A549 (cell line): ENCODE data around the gene SUMO3. TPM values are rescaled to one million over a fixed set of nuclear protein-coding genes. Genes with fewer than 3 reads are reported as not detected.
A peak's percentile ranks its signal among the peaks of the same experiment; 100 is the strongest.

Experiments
- ATAC-seq, 2 experiments: fragments of 200-7000 bp in 1 of 2; fragments of >200 bp in 1 of 2; cut with Nextera tagmentation in 1 of 2; cut with Tn5 transposase in 1 of 2; 3 replicates each; pipeline versions ENCODE4 v1.8.0 to v1.9.1; 2018 to 2020; ENCODE audit warnings: mild to moderate bottlenecking in 1 of 2, moderate library complexity in 1 of 2
- CTCF ChIA-PET: fragments of 300-600 bp; sonication (Branson Sonifier 250); formaldehyde crosslinking; extraction: SDS; loops from one replicate; lab custom pipeline; 2021; ENCODE audit warnings: antibody characterized with exemption, inconsistent platforms; lab: Yijun Ruan, JAX
- POLR2A ChIA-PET: fragments of 350-600 bp; formaldehyde crosslinking; extraction: SDS; loops from one replicate; lab custom pipeline; 2021; ENCODE audit warnings: antibody characterized with exemption, inconsistent platforms; lab: Yijun Ruan, JAX
- DNase-seq, 2 experiments: peaks; one replicate each; pipeline versions ENCODE4 v3.0.0 to v3.0.0-alpha.2; 2011 to 2016; ENCODE audit warnings: low read depth in 1 of 2, low spot score in 1 of 2
- FAIRE-seq: peaks from 2 replicates; lab custom pipeline; 2011; peaks lifted over from hg19 to GRCh38; lab: Jason Lieb, UNC
- H3K27ac ChIP-seq, 2 experiments: fragments of >200 bp; sonication (Bioruptor Twin); formaldehyde crosslinking; 3 replicates each; pipeline ENCODE4 v1.5.1; 2016 to 2017
- H3K4me1 ChIP-seq: fragments of >200 bp; sonication (Bioruptor Twin); formaldehyde crosslinking; 3 replicates; pipeline ENCODE4 v1.6.1; 2016
- H3K4me2 ChIP-seq: fragments of >200 bp; sonication (Bioruptor Twin); formaldehyde crosslinking; 3 replicates; pipeline ENCODE4 v1.6.1; 2016
- H3K4me3 ChIP-seq: fragments of >200 bp; sonication (Bioruptor Twin); formaldehyde crosslinking; 3 replicates; pipeline ENCODE4 v1.5.1; 2016
- H3K9me3 ChIP-seq: fragments of >200 bp; sonication (Bioruptor Twin); formaldehyde crosslinking; 3 replicates; pipeline ENCODE4 v1.6.1; 2016
- CHD2 ChIP-seq: fragments of 150-350 bp; IDR thresholded peaks from 2 replicates; pipeline ENCODE4 v1.6.1; 2014; ENCODE audit warnings: low read length; ENCODE audit not compliant: partially characterized antibody
- CTCF ChIP-seq: fragments of >200 bp; sonication (Bioruptor Twin); formaldehyde crosslinking; IDR thresholded peaks from 3 replicates; pipeline ENCODE4 v1.5.1; 2016
- EHF ChIP-seq: fragments of 250-450 bp; sonication (Bioruptor Pico); IDR thresholded peaks from 2 replicates; pipeline ENCODE4 v1.5.0; 2020; ENCODE audit warnings: mild to moderate bottlenecking
- ELK1 ChIP-seq: fragments of 150-350 bp; IDR thresholded peaks from 2 replicates; pipeline ENCODE4 v1.6.1; 2014; ENCODE audit warnings: low read depth, mild to moderate bottlenecking, low read length
- EP300 ChIP-seq, 2 experiments: fragments of >200 bp; sonication (Bioruptor Twin); formaldehyde crosslinking; IDR thresholded peaks; 2 replicates in 1 of 2; 3 replicates in 1 of 2; pipeline ENCODE4 v1.6.1; 2016 to 2017
- FOSL2 ChIP-seq, 2 experiments: fragments of 450-650 bp in 1 of 2; fragments of >200 bp in 1 of 2; sonication (Bioruptor Twin) in 1 of 2; formaldehyde crosslinking; IDR thresholded peaks; 2 replicates each; pipeline versions ENCODE4 v1.5.0 to v1.6.1; 2016 to 2020; ENCODE audit warnings: mild to moderate bottlenecking in 1 of 2, moderate library complexity in 1 of 2
- FOXS1 ChIP-seq: fragments of 250-450 bp; sonication (Bioruptor Pico); IDR thresholded peaks from 2 replicates; pipeline ENCODE4 v1.5.0; 2020; ENCODE audit warnings: mild to moderate bottlenecking, moderate library complexity
- HES2 ChIP-seq: fragments of >200 bp; sonication (Bioruptor Twin); formaldehyde crosslinking; IDR thresholded peaks from 2 replicates; pipeline ENCODE4 v1.6.1; 2016
- KDM1A ChIP-seq: fragments of 200-600 bp; sonication (generic); IDR thresholded peaks from 2 replicates; pipeline ENCODE4 v1.6.1; 2016; ENCODE audit warnings: low read depth, mild to moderate bottlenecking
- NFE2L2 ChIP-seq: fragments of 150-350 bp; conservative IDR thresholded peaks from 2 replicates; pipeline ENCODE4 v1.6.1; 2014; ENCODE audit warnings: low read length
- RAD21 ChIP-seq, 2 experiments: fragments of >200 bp in 1 of 2; sonication (Bioruptor Twin) in 1 of 2; formaldehyde crosslinking in 1 of 2; IDR thresholded peaks in 1 of 2; conservative IDR thresholded peaks in 1 of 2; 2 replicates in 1 of 2; 3 replicates in 1 of 2; pipeline ENCODE4 v1.6.1; 2012 to 2018; ENCODE audit warnings: inconsistent platforms in 1 of 2
- SREBF2 ChIP-seq: fragments of 450-650 bp; IDR thresholded peaks from 2 replicates; pipeline ENCODE4 v1.6.1; 2014; ENCODE audit warnings: mild to moderate bottlenecking, moderate library complexity
- WGBS: methylation state at CpG from one replicate; pipeline ENCODE4 v1.1.6; 2017; ENCODE audit errors: missing lambda C conversion rate; 5-methylcytosine and 5-hydroxymethylcytosine counted together
- polyA plus RNA-seq, 4 experiments: library from polyadenylated mRNA; depleted of rRNA in 3 of 4; stranded (reverse); fragments of >200 nt; fragmentation: RNase III in 1 of 4; extraction: RNeasy Plus Mini Kit Qiagen cat#74134 plus additional on column Dnase treatment in 1 of 4; gene quantifications; 2 replicates in 3 of 4; 3 replicates in 1 of 4; pipeline ENCODE4 v1.2.3, GENCODE V29; 2011 to 2017
- TF ChIP-seq, protein P1 (sequence below): fragments of 450-650 bp; IDR thresholded peaks from 2 replicates; pipeline ENCODE4 v1.6.1; 2014; ENCODE audit warnings: antibody characterized with exemption

Gene SUMO3
- polyA plus RNA-seq, 2 of the 4 experiments (the other 2 are of a cell fraction), result 78.4 to 110 TPM

DNA sequence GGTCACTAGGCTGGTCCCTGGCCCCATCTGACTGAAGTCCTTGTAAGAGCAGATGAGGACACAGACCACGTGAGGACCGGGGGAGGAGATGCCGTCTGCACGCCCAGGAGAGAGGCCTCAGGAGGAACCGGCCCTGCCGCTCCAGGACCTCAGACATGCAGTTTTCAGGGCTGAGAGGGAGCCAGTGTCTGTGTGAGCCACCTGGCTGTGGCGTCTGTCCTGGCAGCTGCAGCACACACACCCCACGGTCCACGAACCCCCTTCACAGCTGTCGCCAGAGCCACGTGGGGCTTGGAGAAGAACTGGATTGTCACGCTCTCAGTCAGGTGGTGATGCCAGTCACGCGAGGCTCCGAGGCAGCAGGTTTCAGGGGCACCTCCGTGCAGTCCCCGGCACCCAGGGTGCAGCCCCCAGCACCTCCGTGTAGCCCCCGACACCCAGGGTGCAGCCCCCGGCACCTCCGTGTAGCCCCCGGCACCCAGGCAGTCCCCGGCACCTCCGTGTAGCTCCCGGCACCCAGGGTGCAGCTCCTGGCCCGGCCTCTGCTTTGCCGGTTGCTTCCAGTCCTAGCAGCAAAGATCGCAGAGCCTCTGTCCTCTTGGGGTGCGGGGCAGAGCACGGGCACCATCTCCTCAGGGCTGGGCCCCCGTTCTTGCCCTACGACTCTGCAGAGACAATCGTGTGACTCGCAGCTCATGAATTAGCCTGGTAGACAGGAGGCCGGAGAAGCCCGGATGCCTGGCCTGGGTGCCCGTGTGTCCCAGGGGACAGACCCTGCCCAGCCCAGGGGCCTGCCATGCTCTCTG lies 19.0 kb upstream of the SUMO3 start:
- peak in 1 of 2 experiments; percentile 34 for DNase-seq
- no peak overlapping the region for H3K27ac ChIP-seq
- H3K4me3 ChIP-seq, result no peak overlapping the region
- H3K9me3 ChIP-seq, result no peaks in the 10 kb centered on the region
- TF ChIP-seq, protein P1, sequence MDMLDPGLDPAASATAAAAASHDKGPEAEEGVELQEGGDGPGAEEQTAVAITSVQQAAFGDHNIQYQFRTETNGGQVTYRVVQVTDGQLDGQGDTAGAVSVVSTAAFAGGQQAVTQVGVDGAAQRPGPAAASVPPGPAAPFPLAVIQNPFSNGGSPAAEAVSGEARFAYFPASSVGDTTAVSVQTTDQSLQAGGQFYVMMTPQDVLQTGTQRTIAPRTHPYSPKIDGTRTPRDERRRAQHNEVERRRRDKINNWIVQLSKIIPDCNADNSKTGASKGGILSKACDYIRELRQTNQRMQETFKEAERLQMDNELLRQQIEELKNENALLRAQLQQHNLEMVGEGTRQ, result 0 out of 2 replicates have a peak, but pooled peaks have one; percentile 9
- TF ChIP-seq KDM1A, result no peak
- TF ChIP-seq, all 56 proteins: peak for 1
- no peak for FAIRE-seq
- WGBS, result 45% methylated on average over 9 of the region's 37 CpGs
- Histone ChIP-seq H3K4me1 (0 out of 3 replicates have a peak, but pooled peaks cover 7% of the 10 kb centered on the region), H3K4me2 (no peak overlapping the region)
- ATAC-seq, result peak in 1 of 2 experiments; percentile 54; a peak in 3 of 6 replicates
- POLR2A ChIA-PET, result no interaction called here
- CTCF ChIA-PET, result interaction anchor here (1.4 kb wide), 1 partner anchor 9 kb away, joined by 5 read pairs; no protein-coding TSS in a partner anchor

GRCh38 chr21:44836349-44836665 lies 18.4 kb upstream of the SUMO3 start:
- H3K4me2 ChIP-seq, result no peak overlapping the region
- ATAC-seq, result no peak; a peak in 1 of 6 replicates
- no peak for DNase-seq
- TF ChIP-seq RAD21 (conservative IDR thresholded peaks at IDR 0.05 in 1 of 2, IDR thresholded peaks at IDR 0.05 in 1 of 2) (no peak), SREBF2 (no peak), EHF (CRISPR knock-in tag) (no peak)
- H3K4me1 ChIP-seq, result 0 out of 3 replicates have a peak, but pooled peaks cover 7% of the 10 kb centered on the region
- H3K4me3 ChIP-seq, result no peak overlapping the region
- H3K27ac ChIP-seq, result no peak overlapping the region
- H3K9me3 ChIP-seq, result no peaks in the 10 kb centered on the region
- FAIRE-seq, result no peak
- POLR2A ChIA-PET, result no interaction called here
- CTCF ChIA-PET, result interaction anchor here (1.4 kb wide), 1 partner anchor 10 kb away, joined by 5 read pairs; no protein-coding TSS in a partner anchor
- no CpG with 5 or more reads among the region's 3 CpGs for WGBS

DNA sequence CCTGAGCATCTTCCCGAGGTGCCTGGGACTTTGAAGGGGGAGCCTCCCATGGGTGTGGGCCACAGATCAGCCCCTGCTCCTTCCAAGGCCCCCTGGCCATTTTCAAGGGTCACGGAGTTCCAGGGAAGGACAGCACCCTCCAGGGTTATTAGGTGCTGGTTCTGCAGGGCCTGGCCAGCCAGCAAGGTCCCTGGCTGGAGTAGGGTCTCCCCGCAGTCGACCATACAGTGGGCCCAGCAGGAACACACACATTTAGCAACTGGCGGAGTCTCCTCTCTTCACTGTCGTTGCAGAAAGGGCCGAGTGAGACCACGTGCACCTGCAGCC lies 17.7 kb upstream of the SUMO3 start:
- DNase-seq (no peak), ATAC-seq (no peak), FAIRE-seq (no peak)
- Histone ChIP-seq H3K4me3 (no peak overlapping the region), H3K9me3 (no peaks in the 10 kb centered on the region), H3K4me1 (0 out of 3 replicates have a peak, but pooled peaks cover 7% of the 10 kb centered on the region), H3K27ac (no peak overlapping the region), H3K4me2 (no peak overlapping the region)
- TF ChIP-seq ELK1 (no peak), FOSL2 (IDR thresholded peaks at IDR 0.05) (no peak), FOSL2 (CRISPR knock-in tag; IDR thresholded peaks at IDR 0.05) (no peak), CTCF (no peak), FOXS1 (CRISPR knock-in tag) (no peak), EP300 (IDR thresholded peaks at IDR 0.05) (no peak), HES2 (no peak), NFE2L2 (no peak), SREBF2 (no peak), CHD2 (no peak)
- POLR2A ChIA-PET, result no interaction called here
- CTCF ChIA-PET, result no interaction called here
- WGBS, result no CpG with 5 or more reads among the region's 8 CpGs
